ENCODE measurements around the gene MET.

Gene MET

DNA sequence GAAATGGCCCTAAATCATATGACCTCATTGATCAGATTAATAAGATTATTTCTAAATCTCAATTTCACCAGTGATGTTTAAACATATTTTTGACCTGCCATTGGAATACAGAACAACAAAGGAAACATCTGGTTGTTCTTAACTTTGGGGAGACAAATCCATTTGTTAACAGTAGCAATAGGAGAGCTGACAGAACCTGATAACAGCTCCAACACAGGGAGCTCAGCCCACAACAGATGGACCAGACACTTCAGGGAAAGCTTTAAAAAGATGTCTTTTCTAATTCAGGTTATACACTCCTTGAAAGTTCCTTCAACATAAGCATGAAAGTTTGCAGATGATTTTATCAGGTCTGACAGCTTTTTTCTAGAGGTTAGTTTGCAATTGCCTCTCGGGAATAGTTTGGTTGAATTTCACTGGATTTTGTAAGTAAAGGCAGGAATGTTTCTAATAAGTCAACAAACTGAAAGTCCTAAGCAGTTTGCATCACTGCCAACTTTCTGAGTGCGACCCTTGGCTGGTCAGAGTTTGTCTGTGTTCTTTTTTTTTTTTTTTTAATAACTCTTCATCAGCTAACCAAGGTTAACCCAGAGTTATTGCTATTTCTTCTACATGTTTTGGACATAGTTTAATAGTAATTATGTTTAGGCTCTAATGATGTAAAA, 6.5 kb upstream of the MET start:
- DNase-seq: no peak

DNA sequence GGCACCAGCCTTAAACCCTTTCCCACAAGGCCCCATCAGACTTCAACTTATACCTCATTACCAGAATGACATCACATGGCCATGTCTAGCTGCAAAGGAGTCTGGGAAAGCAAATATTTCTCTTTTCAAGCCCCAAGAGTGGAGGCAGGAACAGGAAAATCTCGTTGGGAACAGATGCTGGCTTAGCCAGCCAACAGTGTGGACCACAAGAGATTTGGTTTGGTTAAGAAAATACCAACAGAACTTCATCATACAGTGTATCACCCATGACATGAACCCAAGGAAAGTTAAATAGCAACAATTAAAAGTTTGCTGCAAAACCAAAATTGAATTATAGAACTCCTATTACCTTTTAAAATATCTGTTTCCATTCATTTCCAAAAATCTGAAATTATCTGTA, 2.2 kb upstream of the MET start:
- DNase-seq: no peak

DNA sequence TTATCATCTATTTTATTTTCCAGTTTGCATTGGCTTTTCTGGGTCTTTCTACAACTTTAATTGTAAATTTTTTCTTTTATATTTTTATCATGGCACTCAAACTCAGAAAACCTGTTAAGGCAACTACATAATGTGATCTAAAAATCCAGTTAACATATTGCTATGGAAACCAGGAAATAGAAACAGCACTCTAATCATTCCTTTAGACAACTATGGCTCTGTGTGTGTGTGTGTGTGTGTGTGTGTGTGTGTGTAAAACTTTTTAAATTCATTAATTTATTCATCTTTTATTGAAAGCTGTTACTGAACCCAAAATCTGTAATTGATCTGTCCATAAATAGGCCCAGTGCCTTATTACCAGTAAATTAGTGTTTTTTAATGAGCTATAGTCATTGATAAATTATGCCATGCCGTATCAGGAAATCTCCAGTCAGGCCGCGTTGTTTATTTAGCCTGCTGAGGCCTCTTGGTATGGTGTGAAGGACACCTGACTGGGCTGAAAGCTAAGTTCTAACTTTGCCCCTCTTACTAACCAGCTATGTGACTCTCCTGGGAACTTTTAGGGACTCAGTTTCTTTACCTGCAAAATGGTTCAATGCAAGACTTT, 1.5 kb upstream of the MET start:
- DNase-seq: no peak

DNA sequence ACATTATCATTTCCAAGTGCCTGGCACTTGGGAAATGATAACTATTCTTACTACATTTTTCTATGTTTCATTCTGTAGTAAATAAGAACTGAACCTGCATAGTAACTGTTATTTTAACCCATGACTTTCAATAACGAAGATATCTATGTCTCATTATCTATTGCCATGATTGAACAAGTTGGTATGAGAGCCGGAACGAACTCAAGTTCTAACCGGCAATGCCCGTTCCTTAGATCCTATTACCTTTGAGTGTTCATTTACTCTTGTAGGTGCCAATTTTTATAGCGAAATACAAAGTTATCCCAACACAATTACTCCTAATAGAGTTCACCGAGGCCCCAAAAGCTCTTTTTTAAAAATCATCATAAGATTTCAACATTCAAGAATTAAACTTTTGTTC, 885 bp upstream of the MET start:
- DNase-seq: no peak

- no peak for DNase-seq
Observed at GRCh38 chr7:116672596-116673456, 830 bp downstream of the MET start.

DNA sequence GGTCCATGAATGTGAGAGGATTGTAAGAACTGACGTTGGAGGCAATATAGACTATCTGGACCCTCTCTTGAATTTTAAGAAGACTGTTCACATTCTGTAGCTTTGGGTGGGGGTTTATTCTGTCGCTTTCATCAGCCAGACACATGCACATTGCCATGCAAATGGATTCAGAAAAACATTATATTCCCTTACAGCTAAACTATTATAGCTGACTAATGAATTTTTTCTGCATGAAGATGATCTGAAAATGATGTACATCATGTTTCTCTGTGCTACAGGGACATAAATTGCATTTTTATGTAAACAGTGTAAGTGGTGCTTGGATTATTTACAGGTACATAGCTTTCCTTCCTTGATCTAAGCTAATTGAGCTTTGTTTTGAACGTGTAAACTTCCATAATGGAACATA, 1.5 kb downstream of the MET start:
- no peak for DNase-seq

DNA sequence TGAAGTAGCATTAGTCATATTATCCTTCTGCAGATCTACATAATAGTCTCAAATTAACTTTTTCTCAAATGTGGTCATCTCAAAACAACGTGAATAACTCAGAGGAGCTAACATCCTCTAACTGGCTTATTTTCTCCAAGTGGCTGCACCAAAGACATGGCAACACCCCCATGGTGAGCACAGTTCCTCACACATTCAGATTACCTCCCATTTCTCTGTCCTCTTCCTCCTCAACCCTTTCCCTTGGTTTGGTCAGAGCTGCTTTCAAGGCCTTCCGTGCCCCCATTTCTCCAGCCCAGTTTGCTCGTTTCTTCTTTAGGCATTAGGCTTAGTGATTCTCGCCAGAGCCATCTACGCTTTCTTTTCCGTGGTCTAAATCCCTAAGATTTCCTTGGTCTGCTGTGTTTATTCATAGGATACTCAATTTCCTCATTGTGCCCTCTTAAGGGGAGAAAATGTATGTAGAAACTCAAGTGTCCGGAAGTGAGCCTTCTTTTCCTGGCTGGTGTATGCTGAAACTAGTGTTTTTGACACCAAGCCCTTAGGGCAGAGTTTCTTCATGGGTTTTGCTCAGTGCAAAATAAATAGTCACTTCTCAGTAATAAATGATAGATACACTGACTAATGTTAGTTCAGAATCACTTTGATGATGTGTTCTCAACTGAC, 2.6 kb downstream of the MET start:
- no peak for DNase-seq

GRCh38 chr7:116675812-116676355, 3.9 kb downstream of the MET start:
- no peak for DNase-seq

DNA sequence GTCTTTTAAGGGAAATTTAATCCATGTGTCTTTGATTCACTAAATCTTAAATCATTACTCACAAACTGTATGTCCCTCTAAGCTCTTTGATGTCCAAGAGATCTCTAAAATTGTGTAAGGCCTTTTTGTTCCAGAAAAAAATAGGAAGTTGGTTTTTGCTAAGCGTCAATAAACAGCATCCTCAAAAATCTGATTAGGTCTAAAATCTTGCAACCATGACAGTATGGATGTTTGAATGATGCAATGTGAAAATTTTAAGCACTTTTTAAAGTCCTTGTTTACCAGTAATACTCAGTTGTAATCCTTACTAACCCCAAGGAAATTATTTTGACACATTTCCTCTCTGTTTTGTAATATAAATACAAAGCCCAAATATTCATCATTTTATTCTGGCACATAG, 6.8 kb downstream of the MET start:
- no peak for DNase-seq

GRCh38 chr7:116679500-116679899, 7.5 kb downstream of the MET start:
- no peak for DNase-seq

GRCh38 chr7:116683786-116684185, 11.8 kb downstream of the MET start:
- DNase-seq: no peak

DNA sequence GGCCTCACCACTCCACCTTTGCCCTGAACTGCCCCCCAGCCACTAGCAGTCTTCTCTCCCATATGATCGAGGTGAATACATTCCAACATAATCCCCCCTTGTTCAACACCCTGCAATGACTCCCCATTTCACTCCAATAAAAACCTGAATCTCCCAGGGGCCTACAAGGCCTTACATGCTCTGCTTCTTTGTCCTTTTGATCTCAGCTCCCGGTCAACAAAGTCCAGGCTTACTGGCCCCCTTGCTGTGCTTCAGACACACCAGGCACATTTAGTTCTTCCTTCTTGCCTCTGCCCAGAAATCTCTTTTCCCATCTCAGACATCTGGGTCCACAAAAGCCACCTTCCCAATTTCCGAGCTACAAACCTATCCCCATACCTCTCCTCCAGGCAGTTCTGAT, 14.0 kb downstream of the MET start:
- DNase-seq: no peak

DNA sequence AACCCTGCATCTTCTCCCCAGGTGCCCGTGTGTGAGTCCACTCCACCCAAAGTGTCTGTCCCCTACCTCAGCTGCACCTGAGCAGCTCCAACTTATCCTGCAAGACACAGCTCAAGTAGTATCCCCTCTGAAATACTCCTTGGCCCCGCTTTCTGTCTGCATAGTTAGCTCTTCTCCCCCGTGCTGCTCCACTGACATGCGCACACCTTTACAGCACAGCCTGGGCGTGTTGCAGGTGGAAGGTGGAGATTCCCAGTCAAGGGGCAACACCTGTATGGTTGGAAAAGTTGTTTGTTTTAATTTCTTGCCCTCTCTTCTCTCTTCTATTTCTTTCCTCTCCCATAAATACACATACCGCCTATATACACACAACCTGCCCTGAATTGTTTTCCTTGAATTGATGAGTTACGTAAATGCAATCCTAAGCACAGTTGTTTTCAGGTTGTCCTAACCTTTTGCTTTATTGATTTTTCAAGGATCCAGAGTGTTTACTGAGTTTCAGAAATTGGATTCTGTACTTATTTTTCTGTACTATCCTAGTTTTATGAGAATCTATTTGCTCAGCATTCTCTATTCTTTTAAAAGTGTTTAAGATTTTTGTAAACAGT, 14.9 kb downstream of the MET start:
- DNase-seq: no peak

DNA sequence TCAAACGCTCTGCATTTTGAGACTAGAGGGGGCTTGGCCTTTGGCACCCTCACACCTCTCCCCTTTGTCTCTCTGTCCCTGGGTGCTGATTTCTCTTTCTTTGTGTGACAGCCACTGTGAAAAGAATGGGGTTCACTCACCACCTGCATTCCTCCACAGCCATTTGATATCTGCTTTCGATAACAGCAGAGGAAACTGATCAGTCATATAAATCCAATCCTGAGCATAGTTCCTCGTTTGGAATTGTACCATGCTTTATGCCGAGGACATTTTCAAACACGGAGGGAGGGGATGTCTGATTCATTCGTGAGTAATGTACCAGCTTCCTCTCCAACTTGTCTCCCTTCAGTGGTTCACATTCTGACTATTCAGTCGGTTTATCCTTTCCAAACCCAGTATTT, 15.8 kb downstream of the MET start:
- no peak for DNase-seq

GRCh38 chr7:116689790-116690259, 17.8 kb downstream of the MET start:
- DNase-seq: no peak

DNA sequence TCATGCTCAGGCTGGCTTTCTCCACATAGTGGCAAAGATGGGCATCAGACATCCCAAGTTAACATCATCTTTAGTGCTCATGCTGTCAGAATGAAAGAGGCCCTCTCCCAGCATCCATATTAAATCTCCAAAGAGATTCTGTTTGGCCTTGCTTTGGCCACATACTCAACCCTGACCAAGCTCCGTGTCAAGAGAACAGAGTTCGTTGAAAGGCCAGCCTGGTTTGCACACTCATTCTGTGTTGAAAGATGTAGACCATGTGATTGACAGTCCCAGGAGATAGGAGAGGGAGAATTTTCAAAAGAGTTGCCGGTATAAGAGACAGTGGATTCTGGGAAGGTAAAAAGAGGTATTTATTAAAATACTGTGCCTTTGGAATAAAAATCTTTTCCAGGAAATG, 19.7 kb downstream of the MET start:
- DNase-seq: no peak

- no peak for DNase-seq
Observed at GRCh38 chr7:116692401-116693308, 20.7 kb downstream of the MET start.

GRCh38 chr7:116696707-116697106, 24.7 kb downstream of the MET start:
- DNase-seq: no peak

GRCh38 chr7:116697152-116697551, 25.2 kb downstream of the MET start:
- no peak for DNase-seq

DNA sequence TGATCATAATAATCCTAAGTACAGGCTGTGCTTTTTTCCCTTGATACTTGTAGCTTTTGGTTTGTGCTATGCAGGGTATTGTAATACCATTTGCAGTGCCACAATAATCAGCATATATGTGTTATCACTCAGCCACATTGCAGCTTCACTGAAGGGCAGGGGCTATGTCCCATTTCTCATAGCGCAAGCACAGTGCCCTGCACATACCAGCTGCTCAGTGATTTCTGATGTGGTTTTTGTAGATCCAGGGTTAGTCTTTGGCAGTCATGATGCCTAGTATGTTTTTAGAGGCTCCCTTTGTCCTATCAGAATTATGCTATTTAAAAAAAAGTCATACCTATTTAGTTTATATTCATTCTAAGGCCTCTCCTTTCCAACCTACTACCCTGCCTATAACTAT, 25.8 kb downstream of the MET start:
- DNase-seq: no peak

DNA sequence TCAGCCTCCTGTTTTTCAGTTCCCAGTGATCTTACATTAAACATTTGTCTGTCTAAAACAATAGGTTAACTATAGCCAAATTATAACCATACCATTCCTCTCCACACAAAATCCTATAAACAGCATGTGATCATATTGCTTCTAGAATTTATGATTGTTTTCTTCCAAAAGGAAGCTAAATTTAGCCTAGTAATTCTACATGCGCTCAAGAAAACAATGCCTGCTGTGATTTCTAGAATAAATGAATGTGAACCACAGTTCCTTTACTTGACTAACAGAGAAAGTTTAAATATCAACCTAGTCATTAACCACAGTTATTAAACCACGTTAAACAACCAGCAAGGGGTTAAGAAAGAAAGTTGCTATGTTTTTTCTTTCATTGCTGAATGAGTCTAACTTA, 26.4 kb downstream of the MET start:
- no peak for DNase-seq
